ENCODE results near the gene CACFD1.

Gene CACFD1

DNA sequence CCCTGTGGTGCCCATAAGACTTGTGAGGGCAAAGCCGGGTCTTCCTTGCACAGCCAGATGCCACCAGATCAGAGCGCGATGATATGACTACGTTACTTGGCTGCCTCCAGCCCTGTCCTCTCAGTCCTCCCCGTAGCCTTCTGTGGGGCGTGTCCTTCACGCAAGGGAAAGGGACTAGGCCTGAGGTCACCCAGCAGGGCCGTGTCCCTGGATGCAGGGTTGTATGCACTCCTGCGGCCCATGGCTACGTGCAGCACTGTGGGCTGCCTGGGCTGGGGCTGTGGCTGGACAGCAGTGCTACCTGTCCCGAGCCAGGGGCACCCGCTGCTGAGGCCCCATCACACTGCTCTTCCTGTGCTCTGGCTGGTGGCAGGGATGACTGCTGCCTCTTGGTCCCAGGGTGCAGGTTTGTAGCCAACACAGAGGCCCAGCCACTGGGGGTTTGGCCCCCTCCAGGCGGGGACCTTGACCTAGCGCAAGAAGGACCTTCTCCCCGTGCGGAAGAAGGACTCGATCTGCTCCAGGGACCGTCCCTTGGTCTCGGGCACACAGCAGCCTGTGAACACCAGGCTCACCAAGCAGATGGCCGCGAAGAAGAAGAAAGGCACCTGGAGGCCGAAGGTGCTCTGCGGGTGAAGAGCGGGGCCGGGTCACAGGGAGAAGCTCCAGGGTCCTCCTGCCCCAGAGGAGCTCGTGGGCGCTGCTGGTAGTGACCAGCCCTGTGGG is 11.9 kb downstream of the CACFD1 start:
- ChIA-PET POLR2A (interaction anchor here (0.7 to 1.2 kb wide), 2 partner anchors 12 to 229 kb away, joined by 4 to 5 read pairs; partner anchors contain the start of gene CACFD1), CTCF (interaction anchor here (0.7 kb wide), 1 partner anchor 8 kb away, joined by 4 read pairs; no protein-coding TSS in a partner anchor)
- Histone ChIP-seq H3K4me3 (ENCODE audit: low read depth, low read length) (no peak overlapping the region), H3K9me3 (ENCODE audit: control insufficient read depth, insufficient read depth, low read depth, low read length) (no peaks in the 10 kb centered on the region), H3K4me1 (ENCODE audit: control insufficient read depth, insufficient read depth, low read length) (no peaks in the 10 kb centered on the region), H3K27ac (ENCODE audit: extremely low read depth, low read depth, low read length) (no peak overlapping the region), H3K36me3 (ENCODE audit: control insufficient read depth in 2 of 2, insufficient read depth in 1 of 2, low read length in 2 of 2) (peaks cover 0 to 42% of the 10 kb centered on the region in 2 experiments; a peak in 1 of 3 replicates)
- TF ChIP-seq ZNF341 (tag by site-specific recombination; IDR thresholded peaks at IDR 0.05; ENCODE audit: low read depth) = no peak
- no peak for TF ChIP-seq ZBTB21 (tag by site-specific recombination; IDR thresholded peaks at IDR 0.05)
- TF ChIP-seq GLI2 (tag by site-specific recombination; IDR thresholded peaks at IDR 0.05; ENCODE audit: borderline replicate concordance, low read depth) = no peak
- TF ChIP-seq, protein P1, sequence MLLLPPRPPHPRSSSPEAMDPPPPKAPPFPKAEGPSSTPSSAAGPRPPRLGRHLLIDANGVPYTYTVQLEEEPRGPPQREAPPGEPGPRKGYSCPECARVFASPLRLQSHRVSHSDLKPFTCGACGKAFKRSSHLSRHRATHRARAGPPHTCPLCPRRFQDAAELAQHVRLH (tag by site-specific recombination; IDR thresholded peaks at IDR 0.05) = no peak

DNA sequence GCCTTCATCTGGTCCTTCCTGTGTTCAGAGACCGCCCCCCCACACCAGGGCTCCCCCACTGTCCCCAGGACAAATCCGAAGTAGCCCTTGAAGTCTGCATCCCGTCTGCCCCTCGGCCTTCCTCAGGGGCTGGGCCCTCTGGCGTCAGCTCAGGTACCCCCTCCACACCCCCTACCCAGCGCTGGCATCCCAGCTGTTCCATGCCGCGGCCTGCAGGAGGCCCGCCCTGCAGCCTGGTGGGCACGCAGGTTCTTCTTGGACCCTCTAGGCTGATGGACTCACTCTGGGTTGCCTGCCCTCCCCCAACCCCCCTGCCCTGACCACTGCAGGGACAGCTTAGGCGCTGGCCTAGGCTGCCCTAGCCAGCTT is 12.5 kb downstream of the CACFD1 start:
- ChIA-PET CTCF (interaction anchor here (0.7 kb wide), 1 partner anchor 8 kb away, joined by 4 read pairs; no protein-coding TSS in a partner anchor), POLR2A (interaction anchor here (0.5 kb wide), 1 partner anchor 28 kb away, joined by 3 read pairs; no protein-coding TSS in a partner anchor)
- H3K27ac ChIP-seq (ENCODE audit: extremely low read depth, low read depth, low read length) = no peak overlapping the region
- H3K4me3 ChIP-seq (ENCODE audit: low read depth, low read length) = no peak overlapping the region
- no peaks in the 10 kb centered on the region for H3K9me3 ChIP-seq (ENCODE audit: control insufficient read depth, insufficient read depth, low read depth, low read length)
- TF ChIP-seq ZNF670 (tag by site-specific recombination; IDR thresholded peaks at IDR 0.05; ENCODE audit: low read depth) = no peak
- no peak for TF ChIP-seq ZNF16 (tag by site-specific recombination; IDR thresholded peaks at IDR 0.05; ENCODE audit: low read depth)
- no peak for TF ChIP-seq ZNF169 (tag by site-specific recombination; IDR thresholded peaks at IDR 0.05)
- no peak for TF ChIP-seq ZSCAN23 (tag by site-specific recombination; IDR thresholded peaks at IDR 0.05)
- TF ChIP-seq GLIS1 (tag by site-specific recombination; IDR thresholded peaks at IDR 0.05) = no peak
- no peak for TF ChIP-seq ZNF132 (tag by site-specific recombination; IDR thresholded peaks at IDR 0.05; ENCODE audit: borderline replicate concordance)
- TF ChIP-seq, protein P2, sequence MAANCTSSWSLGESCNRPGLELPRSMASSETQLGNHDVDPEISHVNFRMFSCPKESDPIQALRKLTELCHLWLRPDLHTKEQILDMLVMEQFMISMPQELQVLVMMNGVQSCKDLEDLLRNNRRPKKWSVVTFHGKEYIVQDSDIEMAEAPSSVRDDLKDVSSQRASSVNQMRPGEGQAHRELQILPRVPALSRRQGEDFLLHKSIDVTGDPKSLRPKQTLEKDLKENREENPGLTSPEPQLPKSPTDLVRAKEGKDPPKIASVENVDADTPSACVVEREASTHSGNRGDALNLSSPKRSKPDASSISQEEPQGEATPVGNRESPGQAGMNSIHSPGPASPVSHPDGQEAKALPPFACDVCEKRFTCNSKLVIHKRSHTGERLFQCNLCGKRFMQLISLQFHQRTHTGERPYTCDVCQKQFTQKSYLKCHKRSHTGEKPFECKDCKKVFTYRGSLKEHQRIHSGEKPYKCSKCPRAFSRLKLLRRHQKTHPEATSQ (tag by site-specific recombination; IDR thresholded peaks at IDR 0.05) = no peak
- TF ChIP-seq KLF16 (tag by site-specific recombination; IDR thresholded peaks at IDR 0.05) = no peak
- TF ChIP-seq, protein P3, sequence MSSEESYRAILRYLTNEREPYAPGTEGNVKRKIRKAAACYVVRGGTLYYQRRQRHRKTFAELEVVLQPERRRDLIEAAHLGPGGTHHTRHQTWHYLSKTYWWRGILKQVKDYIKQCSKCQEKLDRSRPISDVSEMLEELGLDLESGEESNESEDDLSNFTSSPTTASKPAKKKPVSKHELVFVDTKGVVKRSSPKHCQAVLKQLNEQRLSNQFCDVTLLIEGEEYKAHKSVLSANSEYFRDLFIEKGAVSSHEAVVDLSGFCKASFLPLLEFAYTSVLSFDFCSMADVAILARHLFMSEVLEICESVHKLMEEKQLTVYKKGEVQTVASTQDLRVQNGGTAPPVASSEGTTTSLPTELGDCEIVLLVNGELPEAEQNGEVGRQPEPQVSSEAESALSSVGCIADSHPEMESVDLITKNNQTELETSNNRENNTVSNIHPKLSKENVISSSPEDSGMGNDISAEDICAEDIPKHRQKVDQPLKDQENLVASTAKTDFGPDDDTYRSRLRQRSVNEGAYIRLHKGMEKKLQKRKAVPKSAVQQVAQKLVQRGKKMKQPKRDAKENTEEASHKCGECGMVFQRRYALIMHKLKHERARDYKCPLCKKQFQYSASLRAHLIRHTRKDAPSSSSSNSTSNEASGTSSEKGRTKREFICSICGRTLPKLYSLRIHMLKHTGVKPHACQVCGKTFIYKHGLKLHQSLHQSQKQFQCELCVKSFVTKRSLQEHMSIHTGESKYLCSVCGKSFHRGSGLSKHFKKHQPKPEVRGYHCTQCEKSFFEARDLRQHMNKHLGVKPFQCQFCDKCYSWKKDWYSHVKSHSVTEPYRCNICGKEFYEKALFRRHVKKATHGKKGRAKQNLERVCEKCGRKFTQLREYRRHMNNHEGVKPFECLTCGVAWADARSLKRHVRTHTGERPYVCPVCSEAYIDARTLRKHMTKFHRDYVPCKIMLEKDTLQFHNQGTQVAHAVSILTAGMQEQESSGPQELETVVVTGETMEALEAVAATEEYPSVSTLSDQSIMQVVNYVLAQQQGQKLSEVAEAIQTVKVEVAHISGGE (tag by site-specific recombination; conservative IDR thresholded peaks at IDR 0.05; ENCODE audit: low read depth) = no peak
- TF ChIP-seq ZNF560 (tag by site-specific recombination; IDR thresholded peaks at IDR 0.05; ENCODE audit: borderline replicate concordance) = no peak
- no peak for TF ChIP-seq ZNF155 (tag by site-specific recombination; IDR thresholded peaks at IDR 0.05)
- no peak for TF ChIP-seq ZNF501 (tag by site-specific recombination; IDR thresholded peaks at IDR 0.05)
- TF ChIP-seq ZNF239 (tag by site-specific recombination; IDR thresholded peaks at IDR 0.05) = no peak
- peaks cover 0 to 46% of the 10 kb centered on the region in 2 experiments; a peak in 1 of 3 replicates for H3K36me3 ChIP-seq (ENCODE audit: control insufficient read depth in 2 of 2, insufficient read depth in 1 of 2, low read length in 2 of 2)
- H3K4me1 ChIP-seq (ENCODE audit: control insufficient read depth, insufficient read depth, low read length) = no peaks in the 10 kb centered on the region
